ENCODE measurements around the gene TTC6. TPM values are rescaled to one million over a fixed set of nuclear protein-coding genes. Genes with fewer than 3 reads are reported as not detected.

TTC6 gene
- total and polyA plus RNA-seq, 8 donors = 0.92 to 184 (median 20.9) TPM

DNA sequence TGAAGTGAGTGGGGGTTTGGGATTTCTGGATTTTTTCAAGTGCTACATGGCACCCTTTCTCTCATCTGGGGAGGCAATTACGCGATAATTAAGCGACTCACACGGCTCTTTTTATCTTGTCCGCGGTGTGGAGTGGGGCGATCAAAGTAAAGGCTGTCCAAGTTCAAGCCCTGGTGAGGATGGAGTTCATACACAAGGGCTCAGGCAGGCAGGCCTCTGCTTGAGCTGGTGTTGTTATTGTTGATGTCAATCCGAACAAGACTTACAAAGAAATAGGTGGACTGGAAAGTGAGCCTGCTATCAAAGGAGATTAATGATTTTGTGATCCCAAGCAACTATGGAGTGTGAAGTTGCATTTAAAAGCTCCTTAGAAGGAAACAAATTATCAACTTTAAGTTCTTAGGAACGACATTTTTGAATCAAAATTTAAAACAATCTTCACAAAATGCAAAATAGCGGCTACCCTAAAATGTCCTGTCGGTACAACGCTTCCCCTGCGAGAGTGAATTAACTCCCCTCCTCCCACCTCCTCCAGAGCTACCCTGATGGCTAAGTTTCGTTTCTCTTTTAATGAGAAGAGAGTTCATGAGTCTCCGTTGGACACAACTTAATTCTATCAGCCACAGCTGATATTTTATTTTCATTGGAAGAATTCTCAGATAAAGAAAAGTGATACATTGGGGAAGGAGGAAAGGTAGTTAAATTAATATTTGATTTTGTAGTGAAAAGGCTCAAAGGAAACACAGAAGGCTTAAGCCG is 6.3 kb upstream of the TTC6 start:
- intact Hi-C loops (cut with DNase I; ENCODE audit: low total_unique reads) = no loop called here
- peak in 1 of 2 donors; percentile 51 for DNase-seq
- WGBS, 5 donors = 5 to 15% (median 7%) methylated on average over 16 of the region's 16 CpGs

DNA sequence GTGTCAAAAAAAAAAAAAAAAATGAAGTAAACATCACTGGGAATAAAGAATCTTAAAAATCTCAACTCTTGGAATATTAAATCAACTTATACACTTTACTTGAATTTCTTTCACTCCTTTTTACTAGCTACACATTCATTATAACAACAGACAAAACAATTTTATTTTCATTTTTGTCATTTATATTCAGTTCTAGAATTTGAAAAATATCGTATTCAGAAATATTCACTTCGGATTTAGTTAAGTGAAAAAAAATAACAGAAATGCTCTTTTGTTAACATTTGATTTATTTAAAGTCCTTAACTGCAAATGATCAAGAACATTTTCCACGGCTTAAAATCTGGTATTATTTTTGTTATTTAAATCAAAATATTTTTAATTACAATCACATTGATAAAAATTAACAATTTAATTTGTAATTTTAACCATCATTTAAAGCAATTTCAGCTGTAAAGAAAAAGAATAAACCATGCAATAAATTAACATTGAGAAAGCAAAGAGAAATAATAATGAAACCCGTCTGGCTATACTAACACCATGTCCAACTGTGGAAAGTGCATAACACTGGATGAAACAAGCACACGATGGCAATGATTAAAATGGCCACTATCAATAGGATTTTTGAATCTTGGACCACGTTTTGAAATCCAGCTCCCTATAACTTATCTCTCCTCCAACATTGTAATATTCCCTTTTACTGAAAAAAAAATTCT is 5.6 kb upstream of the TTC6 start:
- H3K9me3 ChIP-seq = no peaks in the 10 kb centered on the region
- WGBS, 5 donors = 6 to 13% (median 9%) methylated on average over 6 of the region's 6 CpGs
- TF ChIP-seq, protein P1, sequence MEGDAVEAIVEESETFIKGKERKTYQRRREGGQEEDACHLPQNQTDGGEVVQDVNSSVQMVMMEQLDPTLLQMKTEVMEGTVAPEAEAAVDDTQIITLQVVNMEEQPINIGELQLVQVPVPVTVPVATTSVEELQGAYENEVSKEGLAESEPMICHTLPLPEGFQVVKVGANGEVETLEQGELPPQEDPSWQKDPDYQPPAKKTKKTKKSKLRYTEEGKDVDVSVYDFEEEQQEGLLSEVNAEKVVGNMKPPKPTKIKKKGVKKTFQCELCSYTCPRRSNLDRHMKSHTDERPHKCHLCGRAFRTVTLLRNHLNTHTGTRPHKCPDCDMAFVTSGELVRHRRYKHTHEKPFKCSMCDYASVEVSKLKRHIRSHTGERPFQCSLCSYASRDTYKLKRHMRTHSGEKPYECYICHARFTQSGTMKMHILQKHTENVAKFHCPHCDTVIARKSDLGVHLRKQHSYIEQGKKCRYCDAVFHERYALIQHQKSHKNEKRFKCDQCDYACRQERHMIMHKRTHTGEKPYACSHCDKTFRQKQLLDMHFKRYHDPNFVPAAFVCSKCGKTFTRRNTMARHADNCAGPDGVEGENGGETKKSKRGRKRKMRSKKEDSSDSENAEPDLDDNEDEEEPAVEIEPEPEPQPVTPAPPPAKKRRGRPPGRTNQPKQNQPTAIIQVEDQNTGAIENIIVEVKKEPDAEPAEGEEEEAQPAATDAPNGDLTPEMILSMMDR (IDR thresholded peaks at IDR 0.05) = no peak
- TF ChIP-seq EP300 (IDR thresholded peaks at IDR 0.05) = no peak
- TF ChIP-seq POLR2A (IDR thresholded peaks at IDR 0.05) = no peak
- TF ChIP-seq POLR2AphosphoS5 (IDR thresholded peaks at IDR 0.05) = no peak
- H3K27me3 ChIP-seq = peaks cover 39 to 100% (median 69%) of the 10 kb centered on the region in 3 donors
- intact Hi-C loops (cut with DNase I; ENCODE audit: low total_unique reads) = no loop called here
- peak overlapping the region in 4 of 5 donors; percentile 86 to 95 (median 92) for H3K27ac ChIP-seq
- peaks cover 5 to 42% (median 24%) of the 10 kb centered on the region in 4 donors for H3K4me1 ChIP-seq
- peaks cover 0 to 4% (median 2%) of the 10 kb centered on the region in 4 donors for H3K36me3 ChIP-seq
- peak in 1 of 2 donors; percentile 35 for DNase-seq
- H3K4me3 ChIP-seq = peak overlapping the region; percentile 47 to 67 (median 58)

More for the DNA sequence above, 6.3 kb upstream of the TTC6 start:
- TF ChIP-seq POLR2AphosphoS5 (IDR thresholded peaks at IDR 0.05) (no peak), EP300 (IDR thresholded peaks at IDR 0.05) (no peak)
- TF ChIP-seq, protein P1 (IDR thresholded peaks at IDR 0.05) = no peak
- H3K4me3 ChIP-seq = peak overlapping the region; percentile 47 to 67 (median 58)
- peak overlapping the region; percentile 86 to 95 (median 91) for H3K27ac ChIP-seq
- peaks cover 12 to 42% (median 26%) of the 10 kb centered on the region in 4 donors for H3K4me1 ChIP-seq
- no peaks in the 10 kb centered on the region for H3K9me3 ChIP-seq
- peaks cover 43 to 100% (median 70%) of the 10 kb centered on the region in 3 donors for H3K27me3 ChIP-seq
- H3K36me3 ChIP-seq = peaks cover 0 to 4% (median 2%) of the 10 kb centered on the region in 4 donors

DNA sequence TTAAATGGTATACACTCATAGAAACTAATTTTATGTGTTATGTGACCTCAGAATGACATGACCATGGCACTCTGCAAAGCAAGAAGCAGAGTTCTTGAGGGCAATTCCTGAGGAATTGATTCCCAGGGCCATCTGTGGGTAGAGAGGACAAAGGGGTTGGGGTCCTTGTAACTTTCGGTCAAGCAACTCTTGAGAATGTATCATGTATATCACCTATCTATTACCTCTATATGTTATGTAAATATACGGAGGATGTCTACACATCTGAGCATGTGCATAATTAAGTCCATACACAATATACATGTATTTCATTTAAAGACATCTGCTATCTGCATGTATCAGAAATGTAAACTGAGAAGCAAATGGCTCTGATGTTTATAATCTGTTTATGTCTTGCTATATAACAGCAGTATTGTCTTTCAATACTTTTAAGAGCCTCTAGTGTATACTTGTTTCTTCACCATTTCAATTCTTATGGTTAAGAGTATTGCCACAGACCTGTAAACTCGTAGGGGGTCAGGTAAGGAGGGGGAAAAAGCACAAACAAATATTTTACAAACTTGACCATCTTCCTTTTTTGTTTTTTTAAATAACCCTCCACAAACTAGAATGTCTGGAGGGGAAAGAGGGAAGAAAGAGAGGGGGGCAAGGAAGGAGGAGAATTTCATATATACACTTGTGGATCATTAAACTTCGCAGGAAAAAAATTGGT is 4.8 kb upstream of the TTC6 start:
- peak overlapping the region; percentile 47 to 67 (median 58) for H3K4me3 ChIP-seq
- H3K27me3 ChIP-seq = peaks cover 34 to 99% (median 68%) of the 10 kb centered on the region in 3 donors
- peak in 1 of 2 donors; percentile 32 for DNase-seq
- H3K9me3 ChIP-seq = no peaks in the 10 kb centered on the region
- intact Hi-C loops (cut with DNase I; ENCODE audit: low total_unique reads) = no loop called here
- H3K4me1 ChIP-seq = peaks cover 5 to 40% (median 25%) of the 10 kb centered on the region in 4 donors
- TF ChIP-seq POLR2AphosphoS5 (IDR thresholded peaks at IDR 0.05) (no peak), EP300 (IDR thresholded peaks at IDR 0.05) (no peak), POLR2A (IDR thresholded peaks at IDR 0.05) (no peak)
- TF ChIP-seq, protein P1 (IDR thresholded peaks at IDR 0.05) = no peak
- H3K27ac ChIP-seq = peak overlapping the region; percentile 64 to 95 (median 91)
- WGBS, 5 donors = 3 to 14% (median 9%) methylated on average over 4 of the region's 4 CpGs
- H3K36me3 ChIP-seq = peaks cover 0 to 4% (median 2%) of the 10 kb centered on the region in 4 donors
